ENCODE results near the gene GNAT1. TPM values are rescaled to one million over a fixed set of nuclear protein-coding genes. Genes with fewer than 3 reads are reported as not detected.
A peak's percentile ranks its signal among the peaks of the same experiment; 100 is the strongest.

GNAT1 gene
- total and polyA plus RNA-seq, 2 donors (not counting 1 experiment from before 2014, with no cell fraction given): not detected

DNA sequence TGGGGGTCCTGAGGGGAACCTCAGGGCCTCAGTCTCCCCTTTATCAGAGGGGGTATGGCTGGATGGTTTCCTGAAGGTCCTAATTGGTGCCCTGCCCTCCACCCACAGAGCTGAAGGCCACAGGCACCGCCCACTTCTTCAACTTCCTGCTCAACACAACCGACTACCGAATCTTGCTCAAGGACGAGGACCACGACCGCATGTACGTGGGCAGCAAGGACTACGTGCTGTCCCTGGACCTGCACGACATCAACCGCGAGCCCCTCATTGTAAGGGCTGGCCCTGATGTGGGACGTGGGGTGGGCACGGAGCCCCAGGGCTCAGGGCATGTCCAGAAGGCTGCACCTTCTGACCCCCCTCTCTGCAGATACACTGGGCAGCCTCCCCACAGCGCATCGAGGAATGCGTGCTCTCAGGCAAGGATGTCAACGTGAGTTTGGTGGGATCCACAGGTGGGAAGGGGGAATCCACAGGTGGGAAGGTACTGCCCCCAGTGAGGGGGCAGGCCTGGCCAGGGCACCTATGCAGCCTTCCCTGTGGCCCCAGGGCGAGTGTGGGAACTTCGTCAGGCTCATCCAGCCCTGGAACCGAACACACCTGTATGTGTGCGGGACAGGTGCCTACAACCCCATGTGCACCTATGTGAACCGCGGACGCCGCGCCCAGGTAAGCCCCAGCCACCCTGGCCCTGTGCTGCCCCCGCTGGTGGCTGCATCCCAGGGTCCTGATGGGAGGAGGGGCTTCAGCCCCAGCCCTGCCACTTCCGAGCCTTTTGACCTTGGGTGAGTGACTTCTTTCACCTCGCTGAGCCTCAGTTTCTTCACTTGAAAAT, 17.5 kb upstream of the GNAT1 start:
- no peak for DNase-seq
- H3K9me3 ChIP-seq (ENCODE audit: control extremely low read depth in 1 of 3, control insufficient read depth in 2 of 3, insufficient read depth in 1 of 3, low read length in 2 of 3): no peaks in the 10 kb centered on the region
- H3K36me3 ChIP-seq (replicated peaks in 1 of 2; ENCODE audit: control extremely low read depth in 1 of 2, control insufficient read depth in 1 of 2, extremely low read depth in 1 of 2, insufficient read depth in 2 of 2, low read length in 1 of 2): no peaks in the 10 kb centered on the region
- H3K9ac ChIP-seq (ENCODE audit: low read length): no peak overlapping the region
- H3K27me3 ChIP-seq (replicated peaks in 1 of 4; ENCODE audit: control extremely low read depth in 1 of 4, control insufficient read depth in 3 of 4, insufficient read depth in 4 of 4, low read length in 3 of 4): no peaks in the 10 kb centered on the region
- H3K4me3 ChIP-seq (ENCODE audit: control extremely low read depth in 1 of 5, extremely low read depth in 1 of 5, insufficient read depth in 1 of 5, low read depth in 2 of 5, low read length in 4 of 5): no peak overlapping the region
- no peaks in the 10 kb centered on the region for H3K79me2 ChIP-seq (ENCODE audit: control insufficient read depth, insufficient read depth, low read length)
- no peak overlapping the region for H3K27ac Mint-ChIP-seq
- H3K4me3 Mint-ChIP-seq: no peak overlapping the region
- H3K27me3 Mint-ChIP-seq: no peaks in the 10 kb centered on the region
- POLR2A ChIA-PET: no interaction called here
- H3K4me1 ChIP-seq (ENCODE audit: control insufficient read depth in 2 of 2, insufficient read depth in 2 of 2, low read length in 2 of 2): no peaks in the 10 kb centered on the region
- TF ChIP-seq EZH2 (IDR thresholded peaks at IDR 0.05; ENCODE audit: borderline replicate concordance, insufficient read depth, low read depth, low read length, poor library complexity, severe bottlenecking): no peak
- TF ChIP-seq, protein P1, sequence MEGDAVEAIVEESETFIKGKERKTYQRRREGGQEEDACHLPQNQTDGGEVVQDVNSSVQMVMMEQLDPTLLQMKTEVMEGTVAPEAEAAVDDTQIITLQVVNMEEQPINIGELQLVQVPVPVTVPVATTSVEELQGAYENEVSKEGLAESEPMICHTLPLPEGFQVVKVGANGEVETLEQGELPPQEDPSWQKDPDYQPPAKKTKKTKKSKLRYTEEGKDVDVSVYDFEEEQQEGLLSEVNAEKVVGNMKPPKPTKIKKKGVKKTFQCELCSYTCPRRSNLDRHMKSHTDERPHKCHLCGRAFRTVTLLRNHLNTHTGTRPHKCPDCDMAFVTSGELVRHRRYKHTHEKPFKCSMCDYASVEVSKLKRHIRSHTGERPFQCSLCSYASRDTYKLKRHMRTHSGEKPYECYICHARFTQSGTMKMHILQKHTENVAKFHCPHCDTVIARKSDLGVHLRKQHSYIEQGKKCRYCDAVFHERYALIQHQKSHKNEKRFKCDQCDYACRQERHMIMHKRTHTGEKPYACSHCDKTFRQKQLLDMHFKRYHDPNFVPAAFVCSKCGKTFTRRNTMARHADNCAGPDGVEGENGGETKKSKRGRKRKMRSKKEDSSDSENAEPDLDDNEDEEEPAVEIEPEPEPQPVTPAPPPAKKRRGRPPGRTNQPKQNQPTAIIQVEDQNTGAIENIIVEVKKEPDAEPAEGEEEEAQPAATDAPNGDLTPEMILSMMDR (IDR thresholded peaks at IDR 0.05): no peak
- no peaks in the 10 kb centered on the region for H4K20me1 ChIP-seq (ENCODE audit: control insufficient read depth, insufficient read depth, low read length, poor library complexity, severe bottlenecking)
- ATAC-seq (ENCODE audit: low read depth): no peak
- H2AFZ ChIP-seq (ENCODE audit: insufficient read depth, low read depth, low read length, poor library complexity, severe bottlenecking): peak overlapping the region; percentile 44
- no peak overlapping the region for H3K4me2 ChIP-seq (replicated peaks; ENCODE audit: low read depth, low read length, poor library complexity, severe bottlenecking)
- intact Hi-C loops (cut with micrococcal nuclease): no loop called here
- WGBS (ENCODE audit: insufficient coverage): 84% methylated on average over 29 of the region's 29 CpGs
- no peak overlapping the region for H3K27ac ChIP-seq (ENCODE audit: low read length in 2 of 2)
- no peaks in the 10 kb centered on the region for H3K9me3 Mint-ChIP-seq (ENCODE audit: insufficient read depth)
- peaks cover 2% of the 10 kb centered on the region for H3K4me1 Mint-ChIP-seq
- CTCF ChIA-PET: interaction anchor here (1.2 kb wide), 1 partner anchor 100 kb away, joined by 4 read pairs; no protein-coding TSS in a partner anchor

DNA sequence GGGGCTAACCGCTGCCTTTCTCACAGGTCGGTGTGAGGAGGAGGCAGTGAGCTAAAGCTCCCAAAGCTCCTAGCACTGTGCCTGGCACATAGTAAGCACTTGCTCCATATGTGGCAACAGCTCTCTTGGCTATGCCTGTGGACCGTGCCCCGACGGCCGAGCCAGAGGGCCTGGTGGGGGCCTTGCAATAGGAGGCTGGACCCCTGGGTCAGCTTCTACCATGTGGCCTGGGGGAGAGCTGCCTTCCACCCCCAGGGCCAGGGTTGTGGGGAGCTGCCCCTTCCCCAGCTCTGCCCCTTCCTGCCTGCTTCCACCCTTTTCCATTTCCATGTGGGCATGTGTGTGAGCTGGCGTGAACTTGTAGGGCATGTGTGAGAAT, 16.9 kb upstream of the GNAT1 start:
- intact Hi-C loops (cut with micrococcal nuclease): no loop called here
- Histone ChIP-seq H2AFZ (ENCODE audit: insufficient read depth, low read depth, low read length, poor library complexity, severe bottlenecking) (no peak overlapping the region), H3K79me2 (ENCODE audit: control insufficient read depth, insufficient read depth, low read length) (no peaks in the 10 kb centered on the region), H3K4me3 (ENCODE audit: control extremely low read depth in 1 of 5, extremely low read depth in 1 of 5, insufficient read depth in 1 of 5, low read depth in 2 of 5, low read length in 4 of 5) (no peak overlapping the region), H4K20me1 (ENCODE audit: control insufficient read depth, insufficient read depth, low read length, poor library complexity, severe bottlenecking) (no peaks in the 10 kb centered on the region), H3K27ac (ENCODE audit: low read length in 2 of 2) (no peak overlapping the region), H3K27me3 (replicated peaks in 1 of 4; ENCODE audit: control extremely low read depth in 1 of 4, control insufficient read depth in 3 of 4, insufficient read depth in 4 of 4, low read length in 3 of 4) (no peaks in the 10 kb centered on the region), H3K9ac (ENCODE audit: low read length) (no peak overlapping the region), H3K4me1 (ENCODE audit: control insufficient read depth in 2 of 2, insufficient read depth in 2 of 2, low read length in 2 of 2) (no peaks in the 10 kb centered on the region), H3K9me3 (ENCODE audit: control extremely low read depth in 1 of 3, control insufficient read depth in 2 of 3, insufficient read depth in 1 of 3, low read length in 2 of 3) (no peaks in the 10 kb centered on the region), H3K36me3 (replicated peaks in 1 of 2; ENCODE audit: control extremely low read depth in 1 of 2, control insufficient read depth in 1 of 2, extremely low read depth in 1 of 2, insufficient read depth in 2 of 2, low read length in 1 of 2) (no peaks in the 10 kb centered on the region), H3K4me2 (replicated peaks; ENCODE audit: low read depth, low read length, poor library complexity, severe bottlenecking) (no peak overlapping the region)
- no peak for ATAC-seq (ENCODE audit: low read depth)
- no peaks in the 10 kb centered on the region for H3K9me3 Mint-ChIP-seq (ENCODE audit: insufficient read depth)
- H3K27me3 Mint-ChIP-seq: no peaks in the 10 kb centered on the region
- H3K4me3 Mint-ChIP-seq: no peak overlapping the region
- H3K27ac Mint-ChIP-seq: no peak overlapping the region
- peaks cover 2% of the 10 kb centered on the region for H3K4me1 Mint-ChIP-seq
- no peak for DNase-seq
- no peak for TF ChIP-seq EZH2 (IDR thresholded peaks at IDR 0.05; ENCODE audit: borderline replicate concordance, insufficient read depth, low read depth, low read length, poor library complexity, severe bottlenecking)
- TF ChIP-seq, protein P1 (IDR thresholded peaks at IDR 0.05): no peak
- ChIA-PET POLR2A (no interaction called here), CTCF (no interaction called here)
- 100% methylated on average over 2 of the region's 7 CpGs for whole genome bisulfite sequencing (ENCODE audit: insufficient coverage)
